Measurements from ENCODE around the gene WBP11. TPM values are rescaled to one million over a fixed set of nuclear protein-coding genes. Genes with fewer than 3 reads are reported as not detected.

Gene WBP11
- total and polyA plus RNA-seq, 2 donors, result 9.2 to 24.5 TPM

- Histone ChIP-seq H3K4me3 (ENCODE audit: low read length in 2 of 2) (no peak overlapping the region), H3K36me3 (ENCODE audit: control insufficient read depth in 2 of 2, insufficient read depth in 2 of 2, low read length in 1 of 2) (no peaks in the 10 kb centered on the region), H3K27me3 (ENCODE audit: control insufficient read depth in 2 of 2, insufficient read depth in 1 of 2, low read length in 1 of 2) (no peaks in the 10 kb centered on the region), H3K4me1 (ENCODE audit: control insufficient read depth in 2 of 2, insufficient read depth in 2 of 2, low read length in 2 of 2) (no peaks in the 10 kb centered on the region), H3K27ac (ENCODE audit: low read depth in 1 of 2, low read length in 1 of 2) (no peak overlapping the region), H3K9me3 (ENCODE audit: control insufficient read depth in 2 of 2, insufficient read depth in 1 of 2, low read length in 1 of 2) (no peaks in the 10 kb centered on the region)
- 96% methylated on average over 3 of the region's 3 CpGs for WGBS
- DNase-seq (ENCODE audit: low read depth in 6 of 9, low spot score in 9 of 9), result no peak
Observed at GRCh38 chr12:14833336-14833735, 30.1 kb upstream of the WBP11 start.

GRCh38 chr12:14828892-14829291 is 25.6 kb upstream of the WBP11 start:
- Histone ChIP-seq H3K27me3 (ENCODE audit: control insufficient read depth in 2 of 2, insufficient read depth in 1 of 2, low read length in 1 of 2) (no peaks in the 10 kb centered on the region), H3K4me3 (ENCODE audit: low read length in 2 of 2) (no peak overlapping the region), H3K4me1 (ENCODE audit: control insufficient read depth in 2 of 2, insufficient read depth in 2 of 2, low read length in 2 of 2) (no peaks in the 10 kb centered on the region), H3K27ac (ENCODE audit: low read depth in 1 of 2, low read length in 1 of 2) (no peak overlapping the region), H3K36me3 (ENCODE audit: control insufficient read depth in 2 of 2, insufficient read depth in 2 of 2, low read length in 1 of 2) (no peaks in the 10 kb centered on the region), H3K9me3 (ENCODE audit: control insufficient read depth in 2 of 2, insufficient read depth in 1 of 2, low read length in 1 of 2) (no peaks in the 10 kb centered on the region)
- DNase-seq (ENCODE audit: low read depth in 6 of 9, low spot score in 9 of 9), result no peak

GRCh38 chr12:14827043-14827442 is 23.8 kb upstream of the WBP11 start:
- no peak for DNase-seq (ENCODE audit: low read depth in 6 of 9, low spot score in 9 of 9)
- no peaks in the 10 kb centered on the region for H3K4me1 ChIP-seq (ENCODE audit: control insufficient read depth in 2 of 2, insufficient read depth in 2 of 2, low read length in 2 of 2)
- H3K27ac ChIP-seq (ENCODE audit: low read depth in 1 of 2, low read length in 1 of 2), result no peak overlapping the region
- no peak overlapping the region for H3K4me3 ChIP-seq (ENCODE audit: low read length in 2 of 2)
- no peaks in the 10 kb centered on the region for H3K36me3 ChIP-seq (ENCODE audit: control insufficient read depth in 2 of 2, insufficient read depth in 2 of 2, low read length in 1 of 2)
- no peaks in the 10 kb centered on the region for H3K9me3 ChIP-seq (ENCODE audit: control insufficient read depth in 2 of 2, insufficient read depth in 1 of 2, low read length in 1 of 2)
- H3K27me3 ChIP-seq (ENCODE audit: control insufficient read depth in 2 of 2, insufficient read depth in 1 of 2, low read length in 1 of 2), result no peaks in the 10 kb centered on the region
- WGBS, result over 99% methylated on average over 2 of the region's 2 CpGs

GRCh38 chr12:14826491-14826890 is 23.2 kb upstream of the WBP11 start:
- DNase-seq (ENCODE audit: low read depth in 6 of 9, low spot score in 9 of 9), result no peak
- WGBS, result 98% methylated on average over 5 of the region's 5 CpGs
- H3K4me3 ChIP-seq (ENCODE audit: low read length in 2 of 2), result no peak overlapping the region

GRCh38 chr12:14825256-14825655 is 22.0 kb upstream of the WBP11 start:
- Histone ChIP-seq H3K4me1 (ENCODE audit: control insufficient read depth in 2 of 2, insufficient read depth in 2 of 2, low read length in 2 of 2) (no peaks in the 10 kb centered on the region), H3K27ac (ENCODE audit: low read depth in 1 of 2, low read length in 1 of 2) (no peak overlapping the region), H3K27me3 (ENCODE audit: control insufficient read depth in 2 of 2, insufficient read depth in 1 of 2, low read length in 1 of 2) (no peaks in the 10 kb centered on the region), H3K36me3 (ENCODE audit: control insufficient read depth in 2 of 2, insufficient read depth in 2 of 2, low read length in 1 of 2) (no peaks in the 10 kb centered on the region), H3K4me3 (ENCODE audit: low read length in 2 of 2) (no peak overlapping the region), H3K9me3 (ENCODE audit: control insufficient read depth in 2 of 2, insufficient read depth in 1 of 2, low read length in 1 of 2) (no peaks in the 10 kb centered on the region)
- DNase-seq (ENCODE audit: low read depth in 6 of 9, low spot score in 9 of 9), result no peak

More at GRCh38 chr12:14826491-14826890, 23.2 kb upstream of the WBP11 start:
- H3K27ac ChIP-seq (ENCODE audit: low read depth in 1 of 2, low read length in 1 of 2), result no peak overlapping the region
- no peaks in the 10 kb centered on the region for H3K4me1 ChIP-seq (ENCODE audit: control insufficient read depth in 2 of 2, insufficient read depth in 2 of 2, low read length in 2 of 2)
- H3K9me3 ChIP-seq (ENCODE audit: control insufficient read depth in 2 of 2, insufficient read depth in 1 of 2, low read length in 1 of 2), result no peaks in the 10 kb centered on the region
- no peaks in the 10 kb centered on the region for H3K27me3 ChIP-seq (ENCODE audit: control insufficient read depth in 2 of 2, insufficient read depth in 1 of 2, low read length in 1 of 2)
- no peaks in the 10 kb centered on the region for H3K36me3 ChIP-seq (ENCODE audit: control insufficient read depth in 2 of 2, insufficient read depth in 2 of 2, low read length in 1 of 2)

- WGBS, result 93% methylated on average over 1 of the region's 1 CpG
- Histone ChIP-seq H3K27me3 (ENCODE audit: control insufficient read depth in 2 of 2, insufficient read depth in 1 of 2, low read length in 1 of 2) (no peaks in the 10 kb centered on the region), H3K4me3 (ENCODE audit: low read length in 2 of 2) (no peak overlapping the region), H3K36me3 (ENCODE audit: control insufficient read depth in 2 of 2, insufficient read depth in 2 of 2, low read length in 1 of 2) (no peaks in the 10 kb centered on the region), H3K27ac (ENCODE audit: low read depth in 1 of 2, low read length in 1 of 2) (no peak overlapping the region), H3K9me3 (ENCODE audit: control insufficient read depth in 2 of 2, insufficient read depth in 1 of 2, low read length in 1 of 2) (no peaks in the 10 kb centered on the region), H3K4me1 (ENCODE audit: control insufficient read depth in 2 of 2, insufficient read depth in 2 of 2, low read length in 2 of 2) (no peaks in the 10 kb centered on the region)
- no peak for DNase-seq (ENCODE audit: low read depth in 6 of 9, low spot score in 9 of 9)
Observed at GRCh38 chr12:14824012-14824634, 20.8 kb upstream of the WBP11 start.

- no peaks in the 10 kb centered on the region for H3K27me3 ChIP-seq (ENCODE audit: control insufficient read depth in 2 of 2, insufficient read depth in 1 of 2, low read length in 1 of 2)
- no peak within 1 kb of the TSS for H3K27ac ChIP-seq (ENCODE audit: low read depth in 1 of 2, low read length in 1 of 2)
- no peak for DNase-seq (ENCODE audit: low read depth in 6 of 9, low spot score in 9 of 9)
- H3K9me3 ChIP-seq (ENCODE audit: control insufficient read depth in 2 of 2, insufficient read depth in 1 of 2, low read length in 1 of 2), result no peaks in the 10 kb centered on the region
- WGBS, result 99% methylated on average over 3 of the region's 3 CpGs
- H3K4me3 ChIP-seq (ENCODE audit: low read length in 2 of 2), result no peak within 1 kb of the TSS
- H3K36me3 ChIP-seq (ENCODE audit: control insufficient read depth in 2 of 2, insufficient read depth in 2 of 2, low read length in 1 of 2), result no peaks in the 10 kb centered on the region
- H3K4me1 ChIP-seq (ENCODE audit: control insufficient read depth in 2 of 2, insufficient read depth in 2 of 2, low read length in 2 of 2), result no peaks in the 10 kb centered on the region
Observed at GRCh38 chr12:14814014-14814413, 10.7 kb upstream of the WBP11 start, which contains the start of gene SMCO3. Gene SMCO3, minus strand, starts transcription at chr12:14814182. Its CDS starts 7,502 bp downstream, at chr12:14806680.

- H3K9me3 ChIP-seq (ENCODE audit: control insufficient read depth in 2 of 2, insufficient read depth in 1 of 2, low read length in 1 of 2), result no peaks in the 10 kb centered on the region
- no peaks in the 10 kb centered on the region for H3K27me3 ChIP-seq (ENCODE audit: control insufficient read depth in 2 of 2, insufficient read depth in 1 of 2, low read length in 1 of 2)
- H3K4me1 ChIP-seq (ENCODE audit: control insufficient read depth in 2 of 2, insufficient read depth in 2 of 2, low read length in 2 of 2), result no peaks in the 10 kb centered on the region
- WGBS, result 98% methylated on average over 2 of the region's 2 CpGs
- H3K4me3 ChIP-seq (ENCODE audit: low read length in 2 of 2), result no peak overlapping the region
- no peak overlapping the region for H3K27ac ChIP-seq (ENCODE audit: low read depth in 1 of 2, low read length in 1 of 2)
- DNase-seq (ENCODE audit: low read depth in 6 of 9, low spot score in 9 of 9), result no peak
- H3K36me3 ChIP-seq (ENCODE audit: control insufficient read depth in 2 of 2, insufficient read depth in 2 of 2, low read length in 1 of 2), result no peaks in the 10 kb centered on the region
Observed at GRCh38 chr12:14811486-14811885, 8.2 kb upstream of the WBP11 start.

GRCh38 chr12:14810953-14811483 is 7.7 kb upstream of the WBP11 start:
- H3K27me3 ChIP-seq (ENCODE audit: control insufficient read depth in 2 of 2, insufficient read depth in 1 of 2, low read length in 1 of 2), result no peaks in the 10 kb centered on the region
- no peaks in the 10 kb centered on the region for H3K36me3 ChIP-seq (ENCODE audit: control insufficient read depth in 2 of 2, insufficient read depth in 2 of 2, low read length in 1 of 2)
- no peaks in the 10 kb centered on the region for H3K4me1 ChIP-seq (ENCODE audit: control insufficient read depth in 2 of 2, insufficient read depth in 2 of 2, low read length in 2 of 2)
- H3K27ac ChIP-seq (ENCODE audit: low read depth in 1 of 2, low read length in 1 of 2), result no peak overlapping the region
- 100% methylated on average over 1 of the region's 1 CpG for WGBS
- no peaks in the 10 kb centered on the region for H3K9me3 ChIP-seq (ENCODE audit: control insufficient read depth in 2 of 2, insufficient read depth in 1 of 2, low read length in 1 of 2)
- no peak for DNase-seq (ENCODE audit: low read depth in 6 of 9, low spot score in 9 of 9)
- no peak overlapping the region for H3K4me3 ChIP-seq (ENCODE audit: low read length in 2 of 2)

All from thymus (tissue), 11 donors.